KG1 (cell line): ENCODE results near the gene CDX2.

Source experiments
- DNase-seq: peaks from one replicate; lab custom pipeline; 2025; lab: John Stamatoyannopoulos, UW

Gene CDX2

GRCh38 chr13:27978301-27978968 is 9.3 kb upstream of the CDX2 start:
- no peak for DNase-seq

GRCh38 chr13:27977476-27978300 is 8.6 kb upstream of the CDX2 start:
- no peak for DNase-seq

GRCh38 chr13:27976362-27977091 is 7.4 kb upstream of the CDX2 start:
- no peak for DNase-seq

- no peak for DNase-seq
Observed at GRCh38 chr13:27975564-27976361, 6.6 kb upstream of the CDX2 start.

GRCh38 chr13:27973961-27974662 is 5.0 kb upstream of the CDX2 start:
- DNase-seq: no peak

GRCh38 chr13:27973291-27973690 is 4.2 kb upstream of the CDX2 start:
- DNase-seq: no peak

GRCh38 chr13:27972478-27972820 is 3.3 kb upstream of the CDX2 start:
- DNase-seq: no peak

GRCh38 chr13:27971776-27972477 is 2.8 kb upstream of the CDX2 start:
- no peak for DNase-seq

- DNase-seq: no peak
Observed at GRCh38 chr13:27971236-27971645, 2.1 kb upstream of the CDX2 start.

GRCh38 chr13:27970382-27971235 is 1.5 kb upstream of the CDX2 start:
- no peak for DNase-seq

GRCh38 chr13:27969866-27970229 is 733 bp upstream of the CDX2 start:
- no peak for DNase-seq

GRCh38 chr13:27968316-27969081 is 616 bp downstream of the CDX2 start:
- no peak for DNase-seq

GRCh38 chr13:27967736-27968315 is 1.3 kb downstream of the CDX2 start:
- DNase-seq: no peak

GRCh38 chr13:27967203-27967735 is 1.8 kb downstream of the CDX2 start:
- DNase-seq: no peak

GRCh38 chr13:27966641-27967202 is 2.4 kb downstream of the CDX2 start:
- no peak for DNase-seq

GRCh38 chr13:27965740-27966640 is 3.1 kb downstream of the CDX2 start:
- DNase-seq: no peak

GRCh38 chr13:27965343-27965739 is 3.8 kb downstream of the CDX2 start:
- no peak for DNase-seq
